ENCODE data around the gene PCDHB14.
A peak's percentile ranks its signal among the peaks of the same experiment; 100 is the strongest.
"Not testable (repeated sequence)": the region's sequence is repeated elsewhere in the genome, so short reads cannot be mapped to it uniquely, and the experiment has no call there.

Gene PCDHB14

DNA sequence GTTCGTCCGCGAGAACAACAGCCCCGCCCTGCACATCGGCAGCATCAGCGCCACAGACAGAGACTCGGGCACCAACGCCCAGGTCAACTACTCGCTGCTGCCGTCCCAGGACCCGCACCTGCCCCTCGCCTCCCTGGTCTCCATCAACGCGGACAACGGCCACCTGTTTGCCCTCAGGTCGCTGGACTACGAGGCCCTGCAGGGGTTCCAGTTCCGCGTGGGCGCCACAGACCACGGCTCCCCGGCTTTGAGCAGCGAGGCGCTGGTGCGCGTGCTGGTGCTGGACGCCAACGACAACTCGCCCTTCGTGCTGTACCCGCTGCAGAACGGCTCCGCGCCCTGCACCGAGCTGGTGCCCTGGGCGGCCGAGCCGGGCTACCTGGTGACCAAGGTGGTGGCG is 12.9 kb upstream of the PCDHB14 start:
- DNase-seq (ENCODE audit: low spot score): not testable (repeated sequence)

DNA sequence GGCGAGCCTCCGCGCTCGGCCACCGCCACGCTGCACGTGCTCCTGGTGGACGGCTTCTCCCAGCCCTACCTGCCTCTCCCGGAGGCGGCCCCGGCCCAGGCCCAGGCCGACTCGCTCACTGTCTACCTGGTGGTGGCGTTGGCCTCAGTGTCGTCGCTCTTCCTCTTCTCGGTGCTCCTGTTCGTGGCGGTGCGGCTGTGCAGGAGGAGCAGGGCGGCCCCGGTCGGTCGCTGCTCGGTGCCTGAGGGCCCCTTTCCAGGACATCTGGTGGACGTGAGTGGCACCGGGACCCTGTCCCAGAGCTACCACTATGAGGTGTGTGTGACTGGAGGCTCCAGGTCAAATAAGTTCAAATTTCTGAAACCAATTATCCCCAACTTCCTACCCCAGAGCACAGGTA is 12.3 kb upstream of the PCDHB14 start:
- DNase-seq (ENCODE audit: low spot score): not testable (repeated sequence)

DNA sequence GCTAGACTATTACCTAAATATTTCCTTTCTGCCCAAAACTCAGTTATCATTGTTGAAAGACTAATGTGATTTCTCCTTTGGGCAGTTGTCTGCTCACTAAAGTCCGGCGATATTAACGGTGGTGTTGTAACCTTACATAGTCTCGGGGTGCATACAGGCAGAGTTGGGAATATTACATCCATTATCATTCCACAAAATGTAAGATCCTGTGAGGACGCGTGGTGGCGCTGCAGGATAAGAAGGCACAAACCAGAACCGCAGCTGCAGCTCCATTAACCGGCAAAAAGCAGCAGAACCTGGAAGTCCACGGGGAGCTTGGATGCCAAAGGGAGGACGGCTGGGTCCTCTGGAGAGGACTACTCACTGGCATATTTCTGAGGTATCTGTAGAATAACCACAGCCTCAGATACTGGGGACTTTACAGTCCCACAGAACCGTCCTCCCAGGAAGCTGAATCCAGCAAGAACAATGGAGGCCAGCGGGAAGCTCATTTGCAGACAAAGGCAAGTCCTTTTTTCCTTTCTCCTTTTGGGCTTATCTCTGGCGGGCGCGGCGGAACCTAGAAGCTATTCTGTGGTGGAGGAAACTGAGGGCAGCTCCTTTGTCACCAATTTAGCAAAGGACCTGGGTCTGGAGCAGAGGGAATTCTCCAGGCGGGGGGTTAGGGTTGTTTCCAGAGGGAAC is 9.3 kb upstream of the PCDHB14 start, which contains the start of gene PCDHB13:
Gene PCDHB13 (plus strand): TSS at position 264 of the 684 bp plus-strand sequence. CDS start 205 bp downstream, at position 469.
- not testable (repeated sequence) for DNase-seq (ENCODE audit: low spot score)

DNA sequence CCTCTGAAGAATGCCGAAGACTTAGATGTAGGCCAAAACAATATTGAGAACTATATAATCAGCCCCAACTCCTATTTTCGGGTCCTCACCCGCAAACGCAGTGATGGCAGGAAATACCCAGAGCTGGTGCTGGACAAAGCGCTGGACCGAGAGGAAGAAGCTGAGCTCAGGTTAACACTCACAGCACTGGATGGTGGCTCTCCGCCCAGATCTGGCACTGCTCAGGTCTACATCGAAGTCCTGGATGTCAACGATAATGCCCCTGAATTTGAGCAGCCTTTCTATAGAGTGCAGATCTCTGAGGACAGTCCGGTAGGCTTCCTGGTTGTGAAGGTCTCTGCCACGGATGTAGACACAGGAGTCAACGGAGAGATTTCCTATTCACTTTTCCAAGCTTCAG is 8.6 kb upstream of the PCDHB14 start:
- DNase-seq (ENCODE audit: low spot score): not testable (repeated sequence)

DNA sequence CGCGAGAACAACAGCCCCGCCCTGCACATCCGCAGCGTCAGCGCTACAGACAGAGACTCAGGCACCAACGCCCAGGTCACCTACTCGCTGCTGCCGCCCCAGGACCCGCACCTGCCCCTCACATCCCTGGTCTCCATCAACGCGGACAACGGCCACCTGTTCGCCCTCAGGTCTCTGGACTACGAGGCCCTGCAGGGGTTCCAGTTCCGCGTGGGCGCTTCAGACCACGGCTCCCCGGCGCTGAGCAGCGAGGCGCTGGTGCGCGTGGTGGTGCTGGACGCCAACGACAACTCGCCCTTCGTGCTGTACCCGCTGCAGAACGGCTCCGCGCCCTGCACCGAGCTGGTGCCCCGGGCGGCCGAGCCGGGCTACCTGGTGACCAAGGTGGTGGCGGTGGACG is 7.6 kb upstream of the PCDHB14 start:
- DNase-seq (ENCODE audit: low spot score): not testable (repeated sequence)

DNA sequence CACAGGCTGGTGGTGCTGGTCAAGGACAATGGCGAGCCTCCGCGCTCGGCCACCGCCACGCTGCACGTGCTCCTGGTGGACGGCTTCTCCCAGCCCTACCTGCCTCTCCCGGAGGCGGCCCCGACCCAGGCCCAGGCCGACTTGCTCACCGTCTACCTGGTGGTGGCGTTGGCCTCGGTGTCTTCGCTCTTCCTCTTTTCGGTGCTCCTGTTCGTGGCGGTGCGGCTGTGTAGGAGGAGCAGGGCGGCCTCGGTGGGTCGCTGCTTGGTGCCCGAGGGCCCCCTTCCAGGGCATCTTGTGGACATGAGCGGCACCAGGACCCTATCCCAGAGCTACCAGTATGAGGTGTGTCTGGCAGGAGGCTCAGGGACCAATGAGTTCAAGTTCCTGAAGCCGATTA is 7.1 kb upstream of the PCDHB14 start:
- not testable (repeated sequence) for DNase-seq (ENCODE audit: low spot score)

GRCh38 chr5:141224844-141225243 is 1.7 kb downstream of the PCDHB14 start:
- DNase-seq (ENCODE audit: low spot score): not testable (repeated sequence)

- not testable (repeated sequence) for DNase-seq (ENCODE audit: low spot score)
Observed at GRCh38 chr5:141225421-141225820, 2.3 kb downstream of the PCDHB14 start.

GRCh38 chr5:141234109-141234667 is 11.0 kb downstream of the PCDHB14 start:
- peak; percentile 16 for DNase-seq (ENCODE audit: low spot score)

DNA sequence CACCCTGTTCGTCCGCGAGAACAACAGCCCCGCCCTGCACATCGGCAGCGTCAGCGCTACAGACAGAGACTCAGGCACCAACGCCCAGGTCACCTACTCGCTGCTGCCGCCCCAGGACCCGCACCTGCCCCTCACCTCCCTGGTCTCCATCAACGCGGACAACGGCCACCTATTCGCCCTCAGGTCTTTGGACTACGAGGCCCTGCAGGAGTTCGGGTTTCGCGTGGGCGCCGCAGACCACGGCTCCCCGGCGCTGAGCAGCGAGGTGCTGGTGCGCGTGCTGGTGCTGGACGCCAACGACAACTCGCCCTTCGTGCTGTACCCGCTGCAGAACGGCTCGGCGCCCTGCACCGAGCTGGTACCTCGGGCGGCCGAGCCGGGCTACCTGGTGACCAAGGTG is 12.8 kb downstream of the PCDHB14 start:
- DNase-seq (ENCODE audit: low spot score): not testable (repeated sequence)

DNA sequence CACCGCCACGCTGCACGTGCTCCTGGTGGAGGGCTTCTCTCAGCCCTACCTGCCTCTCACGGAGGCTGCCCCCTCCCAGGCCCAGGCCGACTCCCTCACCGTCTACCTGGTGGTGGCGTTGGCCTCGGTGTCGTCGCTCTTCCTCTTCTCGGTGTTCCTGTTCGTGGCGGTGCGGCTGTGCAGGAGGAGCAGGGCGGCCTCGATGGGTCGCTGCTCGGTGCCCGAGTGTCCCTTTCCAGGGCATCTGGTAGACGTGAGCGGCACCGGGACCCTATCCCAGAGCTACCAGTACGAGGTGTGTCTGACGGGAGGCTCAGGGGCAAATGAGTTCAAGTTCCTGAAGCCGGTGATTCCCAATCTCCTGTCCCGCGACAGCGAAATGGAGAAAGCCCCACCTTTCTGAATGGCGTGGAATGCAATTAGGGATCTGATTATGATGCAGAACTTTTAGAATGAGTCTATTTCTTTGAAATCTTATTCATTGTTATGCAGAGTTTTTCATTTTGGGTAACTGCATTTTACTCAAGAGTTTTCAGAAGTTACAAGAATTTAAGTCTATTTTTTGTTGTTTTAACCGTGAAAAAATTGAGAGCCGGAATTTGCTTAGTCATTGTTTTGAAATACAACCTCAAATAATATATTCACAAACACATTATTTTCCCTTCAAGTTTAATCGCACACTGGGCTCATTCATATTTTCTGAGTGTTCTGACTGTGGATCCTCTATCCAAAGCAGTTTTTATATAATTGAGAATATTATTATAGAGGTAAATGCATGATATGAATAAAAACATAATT is 13.6 kb downstream of the PCDHB14 start:
- DNase-seq (ENCODE audit: low spot score): no peak

GRCh38 chr5:141241496-141241895 is 18.4 kb downstream of the PCDHB14 start:
- DNase-seq (ENCODE audit: low spot score): no peak

DNA sequence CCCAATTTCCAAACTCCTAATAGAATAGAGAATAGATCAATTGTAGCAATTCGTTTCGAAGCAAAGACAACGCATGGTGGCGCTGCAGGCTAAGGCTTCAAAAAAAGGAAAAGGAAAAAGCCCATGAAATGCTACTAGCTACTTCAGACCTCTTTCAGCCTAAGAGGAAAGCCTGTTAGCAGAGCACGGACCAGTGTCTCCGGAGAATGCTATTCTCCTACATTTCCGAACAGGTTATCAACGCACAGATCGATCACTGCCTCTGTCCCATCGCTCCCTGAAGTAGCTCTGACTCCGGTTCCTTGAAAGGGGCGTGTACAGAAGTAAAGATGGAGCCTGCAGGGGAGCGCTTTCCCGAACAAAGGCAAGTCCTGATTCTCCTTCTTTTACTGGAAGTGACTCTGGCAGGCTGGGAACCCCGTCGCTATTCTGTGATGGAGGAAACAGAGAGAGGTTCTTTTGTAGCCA is 22.1 kb downstream of the PCDHB14 start, which contains the start of gene PCDHB15:
Gene PCDHB15 (plus strand): TSS at position 146 of the 468 bp plus-strand sequence. CDS start 184 bp downstream, at position 330.
- no peak for DNase-seq (ENCODE audit: low spot score)

DNA sequence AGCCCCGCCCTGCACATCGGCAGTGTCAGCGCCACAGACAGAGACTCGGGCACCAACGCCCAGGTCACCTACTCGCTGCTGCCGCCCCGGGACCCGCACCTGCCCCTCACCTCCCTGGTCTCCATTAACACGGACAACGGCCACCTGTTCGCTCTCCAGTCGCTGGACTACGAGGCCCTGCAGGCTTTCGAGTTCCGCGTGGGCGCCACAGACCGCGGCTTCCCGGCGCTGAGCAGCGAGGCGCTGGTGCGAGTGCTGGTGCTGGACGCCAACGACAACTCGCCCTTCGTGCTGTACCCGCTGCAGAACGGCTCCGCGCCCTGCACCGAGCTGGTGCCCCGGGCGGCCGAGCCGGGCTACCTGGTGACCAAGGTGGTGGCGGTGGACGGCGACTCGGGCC is 23.8 kb downstream of the PCDHB14 start:
- DNase-seq (ENCODE audit: low spot score): not testable (repeated sequence)

- not testable (repeated sequence) for DNase-seq (ENCODE audit: low spot score)
Observed at GRCh38 chr5:141247434-141247833, 24.3 kb downstream of the PCDHB14 start.

- DNase-seq (ENCODE audit: low spot score): no peak
Observed at GRCh38 chr5:141250576-141250975, 27.4 kb downstream of the PCDHB14 start.

DNA sequence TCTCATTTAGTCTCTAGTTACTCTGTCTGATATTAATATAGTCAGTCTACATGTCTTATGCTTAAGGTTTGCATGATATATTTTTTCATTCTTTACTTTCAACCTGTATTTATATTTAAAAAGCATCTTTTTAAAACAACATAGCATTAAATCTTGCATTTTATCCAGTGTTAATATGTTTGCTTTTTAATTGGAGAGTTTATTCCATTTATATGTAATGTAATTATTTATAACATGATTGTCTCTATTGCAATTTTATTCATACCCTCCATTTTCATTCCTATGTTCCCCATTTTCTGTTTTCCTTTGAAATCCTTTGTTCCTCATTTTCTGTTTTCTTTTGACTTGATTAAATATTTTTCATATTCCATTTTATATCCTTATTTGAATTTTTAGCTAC is 35.3 kb downstream of the PCDHB14 start:
- no peak for DNase-seq (ENCODE audit: low spot score)

DNA sequence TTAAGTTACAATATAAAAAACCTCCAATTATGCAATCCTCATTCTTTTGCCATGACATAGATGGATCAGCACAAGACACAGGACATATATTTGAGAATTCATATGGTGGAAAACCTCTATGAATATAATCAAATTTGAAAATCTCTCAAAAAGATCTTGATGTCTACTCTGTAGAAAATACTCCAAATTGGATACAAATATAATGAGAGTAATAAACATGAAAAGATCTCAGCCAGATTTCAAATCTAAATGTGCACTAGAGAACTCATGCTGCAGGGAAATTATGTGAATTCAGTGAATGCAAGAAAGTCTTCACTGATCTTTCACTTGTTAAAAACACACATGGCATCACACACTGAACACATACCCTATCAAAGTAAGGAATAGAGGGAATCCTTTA is 35.8 kb downstream of the PCDHB14 start:
- no peak for DNase-seq (ENCODE audit: low spot score)

DNA sequence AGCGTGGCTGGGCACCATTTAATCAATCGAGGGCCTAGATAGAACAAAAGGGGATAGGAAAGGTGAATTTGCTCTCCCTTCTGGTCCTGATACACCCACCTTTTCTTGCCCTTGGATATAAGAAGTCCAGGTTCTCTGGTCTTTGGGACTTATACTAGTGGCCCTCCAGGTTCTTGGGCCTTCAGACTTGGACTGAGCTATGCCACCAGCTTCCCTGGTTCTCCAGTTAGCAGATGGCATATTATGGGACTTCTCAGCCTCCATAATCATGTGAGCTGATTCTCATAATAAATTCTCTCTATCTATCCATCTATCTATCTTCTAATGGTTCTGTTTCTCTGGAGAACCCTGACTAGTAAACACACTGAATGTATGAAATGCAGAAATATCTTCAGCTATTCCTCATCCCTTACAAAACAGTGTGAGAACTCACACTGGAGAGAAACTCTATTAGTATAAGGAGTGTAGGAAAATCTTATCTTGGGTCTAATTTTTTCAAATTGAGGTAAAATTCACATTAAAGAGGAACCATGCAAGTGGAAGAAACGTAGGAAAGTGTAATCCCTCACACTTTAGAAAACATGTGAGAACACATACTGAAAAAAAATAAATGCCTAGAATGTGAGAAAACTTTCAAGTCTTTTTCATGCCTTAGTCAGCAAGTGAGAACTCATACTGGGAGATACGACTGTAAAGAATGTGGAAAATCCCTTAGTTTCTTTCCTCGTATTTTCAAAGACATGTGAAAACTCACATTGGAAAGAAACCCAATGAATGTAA is 37.5 kb downstream of the PCDHB14 start:
- DNase-seq (ENCODE audit: low spot score): no peak

GRCh38 chr5:141261238-141261546 is 38.0 kb downstream of the PCDHB14 start:
- no peak for DNase-seq (ENCODE audit: low spot score)

DNA sequence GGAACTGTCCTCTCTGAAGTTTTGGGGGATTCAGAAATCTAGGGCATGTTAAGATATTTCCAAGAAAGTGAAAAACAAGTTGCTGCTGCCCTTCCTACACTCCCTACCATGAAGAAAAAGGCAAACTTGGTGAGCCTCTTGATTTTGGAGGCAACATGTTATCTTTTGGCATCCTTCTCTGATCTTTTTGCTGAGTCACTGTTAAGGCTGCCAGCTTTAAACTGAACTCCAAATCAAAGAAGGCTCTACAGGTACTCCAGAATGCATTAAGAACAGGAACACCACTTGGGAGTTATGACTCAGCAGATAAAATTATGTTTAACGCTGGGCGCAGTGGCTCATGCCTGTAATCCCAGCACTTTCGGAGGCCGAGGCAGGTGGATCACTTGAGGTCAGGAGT is 46.1 kb downstream of the PCDHB14 start:
- DNase-seq (ENCODE audit: low spot score): no peak

DNA sequence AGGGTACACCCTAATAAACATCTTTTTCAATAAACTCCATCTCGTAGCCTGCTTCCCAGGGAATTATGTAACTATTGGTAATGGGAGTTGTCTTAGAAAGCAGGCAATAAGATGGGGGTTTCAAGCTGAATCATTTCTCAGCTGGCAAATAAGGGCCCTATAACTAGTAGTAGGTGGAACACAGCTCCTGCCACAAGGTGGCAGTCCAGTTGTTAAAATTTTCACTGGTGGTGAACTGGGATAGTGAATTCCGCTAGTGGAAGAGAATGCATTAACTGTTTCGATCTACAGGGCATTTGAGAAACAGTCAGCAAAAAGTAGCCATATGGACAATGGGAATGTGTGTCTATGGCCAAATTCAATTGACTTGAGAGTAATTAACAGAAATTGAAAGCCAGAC is 49.8 kb downstream of the PCDHB14 start:
- peak; percentile 22 for DNase-seq (ENCODE audit: low spot score)

Data from SK-N-DZ (cell line).